Thoracic aorta (tissue), 2 donors: ENCODE data around the gene PTPN21. TPM values are rescaled to one million over a fixed set of nuclear protein-coding genes. Genes with fewer than 3 reads are reported as not detected.

Source experiments
- ATAC-seq: fragments of 150-250 bp; one replicate; pipeline ENCODE4 v1.8.0; 2017; ENCODE audit warnings: low read depth; ENCODE audit not compliant: insufficient number of reproducible peaks, low FRiP score
- DNase-seq: peaks from one replicate; pipeline ENCODE4 v3.0.0-alpha.2; 2020; ENCODE audit warnings: low spot score
- H3K27ac ChIP-seq, 2 donors: fragments of 200-600 bp; sonication (generic); 1 replicate in 1 of 2; 2 replicates in 1 of 2; pipeline ENCODE4 v1.5.1; 2016; ENCODE audit warnings: mild to moderate bottlenecking in 2 of 2, moderate library complexity in 2 of 2
- H3K27me3 ChIP-seq: fragments of 200-600 bp; sonication (generic); replicated peaks from 2 replicates; pipeline ENCODE4 v1.6.0; 2016; ENCODE audit warnings: mild to moderate bottlenecking; ENCODE audit not compliant: insufficient read depth
- H3K36me3 ChIP-seq: fragments of 200-600 bp; sonication (generic); one replicate; pipeline ENCODE4 v1.5.1; 2016
- H3K4me1 ChIP-seq, 2 donors: fragments of 200-600 bp; sonication (generic); 1 replicate in 1 of 2; 2 replicates in 1 of 2; pipeline versions ENCODE4 v1.5.1 to v1.6.0; 2016; ENCODE audit warnings: low read depth in 2 of 2, mild to moderate bottlenecking in 1 of 2; ENCODE audit not compliant: control insufficient read depth in 1 of 2
- H3K4me3 ChIP-seq: fragments of 200-600 bp; sonication (generic); 2 replicates; pipeline ENCODE4 v1.5.1; 2016; ENCODE audit warnings: mild to moderate bottlenecking
- H3K9me3 ChIP-seq: fragments of 200-600 bp; sonication (generic); 2 replicates; pipeline ENCODE4 v1.5.1; 2016
- total RNA-seq, 2 donors: library from RNA; depleted of rRNA; stranded (reverse); fragments of >200 nt; gene quantifications; one replicate each; pipeline versions ENCODE4 v1.1.0 to v1.2.3, GENCODE V29; 2016
- TF ChIP-seq, protein P1 (sequence below): fragments of 200-600 bp; sonication (generic); IDR thresholded peaks from one replicate; pipeline ENCODE4 v1.5.1; 2019; ENCODE audit warnings: antibody characterized with exemption

Gene PTPN21
- 10 to 100 TPM; 32.5 to 38.6 TPM for total RNA-seq

DNA sequence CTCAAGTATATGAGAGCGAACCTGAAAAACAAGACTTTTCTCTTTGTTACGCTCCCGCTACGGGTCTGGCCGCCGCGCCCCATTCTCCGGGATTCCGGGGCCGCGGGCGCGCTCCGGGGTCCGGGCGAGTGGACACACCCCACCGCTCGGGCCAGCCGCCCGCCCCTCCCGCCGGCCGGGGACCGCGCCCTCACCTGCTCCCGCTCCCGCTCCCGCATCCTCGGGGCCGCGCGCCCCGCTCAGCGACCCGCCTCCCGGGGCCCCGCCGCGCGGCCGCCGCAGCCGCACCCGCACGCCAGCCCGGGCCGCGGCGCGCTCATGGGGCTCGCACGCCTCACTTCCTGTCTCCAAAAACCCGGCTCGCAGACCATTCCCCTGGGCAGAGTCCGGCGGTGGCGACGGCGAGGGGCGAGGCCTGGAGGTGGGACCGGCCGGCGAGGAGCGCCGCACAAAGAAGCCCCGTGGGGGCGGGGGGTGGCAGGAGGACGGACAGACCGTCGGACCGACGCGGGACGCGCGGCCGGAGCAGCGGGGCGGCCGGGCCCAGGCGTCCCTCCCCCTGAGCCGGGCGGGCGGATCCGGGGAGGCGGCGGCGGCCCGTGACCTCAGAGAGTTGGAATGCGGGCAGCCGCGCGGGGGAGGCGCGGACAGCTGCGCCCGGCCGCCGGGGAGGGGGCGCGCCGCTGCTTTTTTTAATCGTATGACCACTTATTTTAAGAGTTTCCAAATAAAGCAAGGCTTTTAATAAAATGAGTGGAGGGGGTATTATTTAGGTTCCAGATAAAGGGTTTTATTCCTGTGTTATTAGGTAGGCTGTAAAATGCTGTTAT, at the start of gene PTPN21:
Gene PTPN21 (minus strand): TSS at position 551 of the 830 bp plus-strand sequence. CDS start 4,590 bp downstream, outside the sequence.
- DNase-seq, result no peak
- TF ChIP-seq, protein P1, sequence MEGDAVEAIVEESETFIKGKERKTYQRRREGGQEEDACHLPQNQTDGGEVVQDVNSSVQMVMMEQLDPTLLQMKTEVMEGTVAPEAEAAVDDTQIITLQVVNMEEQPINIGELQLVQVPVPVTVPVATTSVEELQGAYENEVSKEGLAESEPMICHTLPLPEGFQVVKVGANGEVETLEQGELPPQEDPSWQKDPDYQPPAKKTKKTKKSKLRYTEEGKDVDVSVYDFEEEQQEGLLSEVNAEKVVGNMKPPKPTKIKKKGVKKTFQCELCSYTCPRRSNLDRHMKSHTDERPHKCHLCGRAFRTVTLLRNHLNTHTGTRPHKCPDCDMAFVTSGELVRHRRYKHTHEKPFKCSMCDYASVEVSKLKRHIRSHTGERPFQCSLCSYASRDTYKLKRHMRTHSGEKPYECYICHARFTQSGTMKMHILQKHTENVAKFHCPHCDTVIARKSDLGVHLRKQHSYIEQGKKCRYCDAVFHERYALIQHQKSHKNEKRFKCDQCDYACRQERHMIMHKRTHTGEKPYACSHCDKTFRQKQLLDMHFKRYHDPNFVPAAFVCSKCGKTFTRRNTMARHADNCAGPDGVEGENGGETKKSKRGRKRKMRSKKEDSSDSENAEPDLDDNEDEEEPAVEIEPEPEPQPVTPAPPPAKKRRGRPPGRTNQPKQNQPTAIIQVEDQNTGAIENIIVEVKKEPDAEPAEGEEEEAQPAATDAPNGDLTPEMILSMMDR, result no peak
- peak; percentile 61 for ATAC-seq
- Histone ChIP-seq H3K4me3 (peak within 1 kb of the TSS; percentile 79), H3K36me3 (peaks cover 3% of the 10 kb centered on the region), H3K27ac (peak within 1 kb of the TSS; percentile 86 to 91), H3K9me3 (no peaks in the 10 kb centered on the region), H3K27me3 (no peaks in the 10 kb centered on the region), H3K4me1 (peaks cover 23 to 42% of the 10 kb centered on the region in 2 donors)

DNA sequence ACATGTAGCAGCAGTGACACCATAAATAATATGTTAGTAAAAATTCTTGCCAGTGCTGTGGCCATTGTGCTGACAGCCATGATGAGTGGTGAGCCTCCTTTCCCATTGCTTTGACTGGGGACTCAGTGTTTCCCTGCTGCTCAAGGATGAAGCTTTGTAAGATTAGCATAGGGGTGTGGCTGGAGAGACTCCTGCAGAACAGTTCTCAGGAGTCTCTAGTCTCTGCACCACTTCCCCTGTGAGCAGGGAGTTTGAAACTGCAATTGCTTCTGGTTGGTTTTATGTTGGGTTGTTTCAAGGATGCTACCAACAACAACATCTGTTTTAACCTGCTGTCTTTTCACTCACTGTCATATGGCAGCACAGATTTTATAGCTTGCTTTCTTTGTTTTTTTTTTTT, 49.4 kb upstream of the PTPN21 start:
- no peaks in the 10 kb centered on the region for H3K4me1 ChIP-seq
- TF ChIP-seq, protein P1, result no peak
- H3K4me3 ChIP-seq, result no peak overlapping the region
- H3K27me3 ChIP-seq, result no peaks in the 10 kb centered on the region
- peaks cover 51% of the 10 kb centered on the region for H3K36me3 ChIP-seq
- DNase-seq (no peak), ATAC-seq (no peak)
- H3K27ac ChIP-seq, result no peak overlapping the region
- H3K9me3 ChIP-seq, result no peaks in the 10 kb centered on the region

DNA sequence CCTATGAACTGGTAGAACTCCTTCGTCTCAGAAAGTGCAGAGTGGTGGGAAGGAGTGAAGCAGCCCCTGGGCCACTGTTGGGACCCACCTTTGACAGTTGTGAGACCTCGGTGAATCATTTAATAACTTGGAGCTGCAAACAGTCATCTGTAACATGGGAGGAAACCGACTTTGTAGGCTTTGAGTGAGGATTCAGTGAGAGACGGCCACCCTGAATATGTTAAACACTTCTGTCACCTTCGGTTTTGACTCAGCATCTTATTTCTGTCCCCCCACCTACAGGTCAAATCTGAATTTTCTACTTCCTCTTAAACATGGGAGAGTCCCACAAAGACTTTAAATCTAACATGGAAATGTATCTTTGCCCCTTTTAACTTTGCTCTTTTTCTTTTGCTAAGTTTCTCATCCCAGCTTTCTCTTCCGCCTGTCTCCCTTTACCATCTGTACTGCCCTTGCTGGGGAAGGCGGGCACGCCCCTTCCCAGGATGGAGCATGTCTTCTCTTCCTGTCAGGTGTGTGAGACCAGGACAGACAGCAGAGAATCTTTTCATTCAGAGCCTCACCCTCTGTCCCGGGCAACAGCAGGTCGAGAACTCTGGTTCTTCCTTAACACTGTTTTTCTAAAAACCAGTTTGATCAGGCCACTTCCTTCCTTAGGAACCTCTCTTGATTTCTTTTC, 45.1 kb upstream of the PTPN21 start:
- Histone ChIP-seq H3K4me1 (no peaks in the 10 kb centered on the region), H3K4me3 (no peak overlapping the region), H3K9me3 (no peaks in the 10 kb centered on the region), H3K27me3 (no peaks in the 10 kb centered on the region), H3K27ac (no peak overlapping the region), H3K36me3 (peaks cover 48% of the 10 kb centered on the region)
- no peak for DNase-seq
- TF ChIP-seq, protein P1, result no peak
- no peak for ATAC-seq

DNA sequence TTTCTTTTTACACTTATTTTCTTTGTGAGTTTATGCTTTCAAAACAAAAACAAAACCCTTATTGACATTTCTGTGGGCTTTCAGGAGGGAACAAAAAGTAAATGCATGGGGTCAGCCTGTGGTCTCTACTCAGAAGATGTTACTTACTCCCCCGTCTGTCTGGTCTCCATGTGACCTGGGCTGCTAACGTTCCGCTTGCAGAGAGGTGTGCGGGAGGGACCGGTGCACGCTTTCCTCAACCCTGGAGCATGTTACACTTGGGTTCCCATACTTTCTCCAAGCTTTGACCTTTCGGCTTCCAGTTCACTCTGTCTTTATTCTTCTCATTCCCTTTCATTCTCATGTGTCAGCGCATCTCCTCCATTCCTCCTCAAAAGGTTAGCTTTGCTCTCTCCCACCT, 44.5 kb upstream of the PTPN21 start:
- Histone ChIP-seq H3K27ac (no peak overlapping the region), H3K36me3 (peaks cover 45% of the 10 kb centered on the region)

More for the DNA sequence above, 44.5 kb upstream of the PTPN21 start:
- ATAC-seq (no peak), DNase-seq (no peak)
- TF ChIP-seq, protein P1, result no peak
- Histone ChIP-seq H3K4me3 (no peak overlapping the region), H3K27me3 (no peaks in the 10 kb centered on the region), H3K9me3 (no peaks in the 10 kb centered on the region), H3K4me1 (no peaks in the 10 kb centered on the region)
